Measurements from ENCODE around the gene GRAMD4.
"Not testable (repeated sequence)": the region's sequence is repeated elsewhere in the genome, so short reads cannot be mapped to it uniquely, and the experiment has no call there.

The GRAMD4 gene

DNA sequence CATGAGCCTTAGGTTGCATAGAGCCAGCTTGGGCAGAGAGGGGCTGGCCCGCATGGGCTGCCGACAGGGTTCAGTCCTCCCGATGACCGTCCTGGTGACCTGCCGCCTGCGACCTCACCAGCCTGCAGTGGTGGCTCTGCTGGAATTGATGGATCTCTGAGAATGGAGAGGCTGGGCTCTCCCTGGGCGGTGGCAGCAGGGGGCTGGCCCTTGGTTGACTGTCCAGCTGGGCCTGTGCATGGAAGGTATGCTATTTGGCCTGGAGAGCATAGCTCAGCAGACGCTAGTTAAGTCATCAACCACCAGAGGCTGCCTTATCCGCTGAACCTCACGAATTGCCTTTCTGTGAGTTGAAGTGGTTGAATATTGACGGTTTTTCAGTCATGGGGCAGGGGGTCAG, 19.7 kb downstream of the GRAMD4 start:
- Histone ChIP-seq H3K4me3 (no peak overlapping the region), H4K20me1 (peaks cover 14 to 74% (median 49%) of the 10 kb centered on the region in 11 experiments; a peak in 19 of 22 replicates), H3K4me1 (peaks cover 27 to 78% (median 74%) of the 10 kb centered on the region in 10 experiments), H3K27ac (peak overlapping the region in 5 of 11 experiments; percentile 31 to 66 (median 47); a peak in 7 of 22 replicates), H3K36me3 (peaks cover 0 to 28% (median 12%) of the 10 kb centered on the region in 11 experiments; a peak in 12 of 22 replicates), H3K4me2 (peak overlapping the region; percentile 1 to 94 (median 77); a peak in 19 of 22 replicates), H3K9me3 (replicated peaks in 1 of 11) (no peaks in the 10 kb centered on the region), H3K9ac (peak overlapping the region in 4 of 11 experiments; percentile 4 to 56 (median 44); a peak in 7 of 22 replicates), H3K27me3 (0 out of 22 replicates have a peak, but pooled peaks cover 0 to 4% (median 0%) of the 10 kb centered on the region in 11 experiments)
- TF ChIP-seq Cebpa-rat (IDR thresholded peaks at IDR 0.05): no peak

DNA sequence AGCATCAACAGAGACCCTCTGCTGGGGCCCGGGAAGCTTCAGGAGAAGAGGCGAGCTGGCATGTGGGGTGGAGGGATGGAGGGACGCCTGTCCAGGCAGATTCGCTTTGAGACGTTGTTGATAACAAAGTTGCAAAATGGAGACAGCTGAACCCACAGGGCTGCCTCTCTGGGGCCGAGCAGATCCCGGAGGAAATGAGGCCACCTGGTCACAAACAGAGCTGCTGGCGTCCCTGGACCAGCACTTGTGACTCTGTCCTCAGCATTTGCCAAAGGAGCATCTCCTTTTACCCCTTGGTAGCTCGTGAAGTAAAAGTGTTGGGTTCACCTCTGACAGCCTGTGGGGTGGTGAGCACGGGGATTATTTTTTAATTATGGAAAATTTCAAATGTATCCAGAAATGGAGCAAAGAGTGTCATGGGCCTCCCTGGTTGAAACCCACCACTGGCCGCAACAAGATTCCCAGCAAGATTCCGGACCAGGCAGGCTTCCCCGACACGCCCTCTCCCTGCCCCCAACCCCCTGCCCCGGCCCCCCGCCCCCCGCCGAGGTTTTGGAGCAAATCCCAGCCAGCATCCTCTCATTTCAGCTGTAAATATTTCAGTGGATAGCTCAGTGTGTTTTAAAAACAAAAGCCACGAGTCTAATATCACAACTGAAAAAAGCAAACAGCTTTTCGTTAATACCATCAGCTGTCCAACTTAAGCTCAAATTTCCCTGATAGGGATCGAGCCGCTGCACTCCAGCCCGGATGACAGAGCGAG, 20.3 kb downstream of the GRAMD4 start:
- no peaks in the 10 kb centered on the region for H3K9me3 ChIP-seq (replicated peaks in 1 of 11)
- peaks cover 0 to 32% (median 12%) of the 10 kb centered on the region in 11 experiments; a peak in 12 of 22 replicates for H3K36me3 ChIP-seq
- peaks cover 20 to 79% (median 54%) of the 10 kb centered on the region in 11 experiments; a peak in 19 of 22 replicates for H4K20me1 ChIP-seq
- peak overlapping the region in 5 of 11 experiments; percentile 31 to 66 (median 51); a peak in 8 of 22 replicates for H3K27ac ChIP-seq
- no peak overlapping the region for H3K4me3 ChIP-seq
- peak overlapping the region in 4 of 11 experiments; percentile 4 to 56 (median 44); a peak in 7 of 22 replicates for H3K9ac ChIP-seq
- TF ChIP-seq Cebpa-rat (IDR thresholded peaks at IDR 0.05): no peak
- peak overlapping the region; percentile 66 to 94 (median 88); a peak in 21 of 22 replicates for H3K4me2 ChIP-seq
- peaks cover 27 to 85% (median 81%) of the 10 kb centered on the region in 10 experiments for H3K4me1 ChIP-seq
- H3K27me3 ChIP-seq: 0 out of 22 replicates have a peak, but pooled peaks cover 0 to 4% (median 0%) of the 10 kb centered on the region in 11 experiments

DNA sequence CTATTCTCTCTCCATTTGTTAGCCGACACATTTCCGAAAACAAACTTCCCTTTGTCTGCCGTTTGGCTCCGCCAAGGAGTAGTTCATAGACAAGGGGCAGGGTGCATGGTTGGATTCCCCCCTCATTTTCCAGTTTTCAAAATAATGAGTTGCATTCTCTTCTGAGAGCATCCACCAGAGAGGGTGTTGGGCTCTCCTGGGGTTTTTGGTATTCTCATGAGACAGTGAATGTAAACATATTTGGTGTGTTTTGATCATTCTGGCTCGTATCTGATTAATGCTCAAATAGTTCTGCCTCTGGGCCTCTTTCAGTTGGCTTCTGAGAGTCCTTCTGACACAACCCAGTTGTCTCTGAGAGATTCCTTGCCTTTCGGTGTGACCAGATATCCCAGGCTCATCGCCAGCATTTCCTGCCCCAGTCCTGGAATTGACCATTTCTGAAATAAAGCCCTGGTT, 21.7 kb downstream of the GRAMD4 start:
- H3K4me3 ChIP-seq: no peak overlapping the region; a peak in 1 of 20 replicates
- peaks cover 0 to 43% (median 18%) of the 10 kb centered on the region in 11 experiments; a peak in 16 of 22 replicates for H3K36me3 ChIP-seq
- 0 out of 22 replicates have a peak, but pooled peaks cover 0 to 4% (median 0%) of the 10 kb centered on the region in 11 experiments for H3K27me3 ChIP-seq
- no peaks in the 10 kb centered on the region for H3K9me3 ChIP-seq (replicated peaks in 1 of 11)
- peak overlapping the region in 9 of 11 experiments; percentile 30 to 64 (median 41); a peak in 18 of 22 replicates for H3K27ac ChIP-seq
- peak overlapping the region in 2 of 11 experiments; percentile 32 to 37; a peak in 5 of 22 replicates for H3K9ac ChIP-seq
- no peak for TF ChIP-seq Cebpa-rat (IDR thresholded peaks at IDR 0.05)
- peaks cover 18 to 81% (median 53%) of the 10 kb centered on the region in 11 experiments; a peak in 18 of 22 replicates for H4K20me1 ChIP-seq
- peak overlapping the region; percentile 66 to 90 (median 84) for H3K4me2 ChIP-seq
- H3K4me1 ChIP-seq: peaks cover 23 to 84% (median 81%) of the 10 kb centered on the region in 10 experiments

DNA sequence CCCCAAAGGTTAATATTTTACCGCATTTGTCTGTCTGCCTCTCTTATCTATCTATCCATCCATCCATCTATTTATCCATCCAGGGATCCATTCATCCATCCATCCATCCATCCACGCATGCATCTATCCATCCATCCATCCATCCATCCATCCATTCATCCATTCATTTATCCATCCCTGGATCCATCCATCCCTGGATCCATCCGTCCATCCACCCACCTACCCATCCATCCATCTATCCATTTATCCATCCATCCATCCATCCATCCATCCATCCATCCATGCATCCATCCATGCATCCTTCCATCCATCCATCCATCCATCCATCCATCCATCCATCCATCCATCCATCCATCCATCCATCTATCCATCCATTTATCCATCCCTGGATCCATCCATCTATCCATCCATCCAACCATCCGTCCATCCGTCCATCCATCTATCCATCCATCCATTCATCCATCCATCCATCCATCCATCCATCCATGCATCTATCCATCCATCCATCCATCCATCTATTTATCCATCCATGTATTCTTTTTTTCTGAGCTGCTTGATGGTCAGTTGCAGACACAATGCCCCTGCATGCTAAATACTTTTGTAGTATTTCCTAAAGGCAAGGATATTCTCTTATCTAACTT, 22.8 kb downstream of the GRAMD4 start:
- Histone ChIP-seq H3K4me2 (peak overlapping the region in 1 of 11 experiments; percentile 86; a peak in 1 of 22 replicates), H4K20me1 (peaks cover 15 to 81% (median 51%) of the 10 kb centered on the region in 11 experiments; a peak in 16 of 22 replicates), H3K36me3 (peaks cover 6 to 50% (median 25%) of the 10 kb centered on the region in 11 experiments; a peak in 19 of 22 replicates), H3K4me1 (peaks cover 21 to 78% (median 70%) of the 10 kb centered on the region in 10 experiments)
- not testable (repeated sequence) for H3K9ac ChIP-seq; H3K27ac ChIP-seq; H3K4me3 ChIP-seq; H3K27me3 ChIP-seq; H3K9me3 ChIP-seq (replicated peaks in 1 of 11)

DNA sequence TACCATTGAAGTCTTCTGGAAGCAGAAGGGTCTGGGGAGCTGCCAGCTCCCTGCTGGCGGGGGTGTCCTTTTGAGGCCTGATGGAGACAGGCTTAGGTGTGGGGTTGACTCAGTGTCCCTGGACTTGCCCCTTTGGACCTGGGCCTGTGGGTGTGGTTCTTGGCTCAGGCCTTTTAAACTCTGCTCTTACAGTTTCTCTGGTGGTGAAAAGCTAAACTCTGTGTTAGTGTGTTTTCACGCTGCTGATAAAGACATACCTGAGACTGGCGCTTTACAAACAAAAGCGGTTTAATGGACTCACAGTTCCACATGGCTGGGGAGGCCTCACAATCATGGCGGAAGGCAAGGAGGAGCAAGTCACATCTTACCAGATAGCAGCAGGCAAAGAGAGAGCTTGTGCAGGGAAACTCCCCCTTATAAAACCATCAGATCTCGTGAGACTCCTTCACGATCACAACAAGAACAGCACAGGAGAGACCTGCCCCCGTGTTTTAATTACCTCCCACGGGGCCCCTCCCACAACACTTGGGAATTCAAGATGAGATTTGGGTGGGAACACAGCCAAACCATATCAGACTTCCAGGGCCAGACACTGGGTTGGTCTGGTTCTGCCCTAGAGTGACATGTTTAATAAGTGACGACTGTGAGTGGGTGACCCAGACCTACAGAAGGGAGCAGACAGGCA, 26.5 kb downstream of the GRAMD4 start:
- H3K4me1 ChIP-seq: peaks cover 37 to 77% (median 69%) of the 10 kb centered on the region in 10 experiments
- H3K9ac ChIP-seq: no peak overlapping the region
- peak overlapping the region in 7 of 11 experiments; percentile 9 to 58 (median 45); a peak in 9 of 22 replicates for H3K4me2 ChIP-seq
- H3K36me3 ChIP-seq: peaks cover 5 to 40% (median 15%) of the 10 kb centered on the region in 11 experiments; a peak in 16 of 22 replicates
- H3K27me3 ChIP-seq: peaks cover 0 to 12% (median 0%) of the 10 kb centered on the region in 11 experiments; a peak in 4 of 22 replicates
- TF ChIP-seq Cebpa-rat (IDR thresholded peaks at IDR 0.05): no peak
- H3K4me3 ChIP-seq: no peak overlapping the region
- H3K9me3 ChIP-seq (replicated peaks in 1 of 11): peaks cover 0 to 8% (median 0%) of the 10 kb centered on the region in 11 experiments; a peak in 3 of 22 replicates
- H4K20me1 ChIP-seq: peaks cover 39 to 92% (median 65%) of the 10 kb centered on the region in 11 experiments
- no peak overlapping the region for H3K27ac ChIP-seq

DNA sequence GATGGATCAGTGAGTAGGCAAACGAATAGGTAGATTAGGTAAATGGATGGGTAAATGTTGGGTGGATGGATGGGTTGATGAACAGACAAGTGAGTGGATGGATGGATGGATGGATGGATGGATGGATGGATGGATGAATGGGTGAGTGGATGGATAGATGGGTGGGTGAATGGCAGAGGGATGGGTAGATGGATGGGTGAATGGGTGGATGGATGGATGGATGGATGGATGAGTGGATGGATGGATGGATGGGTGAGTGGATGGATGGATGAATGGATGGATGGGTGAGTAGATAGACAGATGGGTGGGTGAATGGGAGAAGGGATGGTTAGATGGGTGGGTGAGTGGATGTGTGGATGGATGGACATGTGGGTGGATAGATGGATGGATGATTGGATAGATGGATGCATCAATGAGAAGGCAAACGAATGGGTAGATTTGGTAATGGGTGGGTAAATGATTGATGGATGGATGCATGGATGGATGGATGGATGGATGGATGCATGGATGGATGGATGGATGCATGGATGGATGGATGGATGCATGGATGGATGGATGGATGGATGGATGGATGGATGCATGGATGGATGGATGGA, 28.1 kb downstream of the GRAMD4 start:
- H4K20me1 ChIP-seq: peaks cover 55 to 99% (median 80%) of the 10 kb centered on the region in 11 experiments
- H3K36me3 ChIP-seq: peaks cover 5 to 28% (median 15%) of the 10 kb centered on the region in 11 experiments; a peak in 16 of 22 replicates
- H3K4me3 ChIP-seq; H3K27ac ChIP-seq; H3K9ac ChIP-seq; H3K9me3 ChIP-seq (replicated peaks in 1 of 11): not testable (repeated sequence)
- peaks cover 45 to 85% (median 76%) of the 10 kb centered on the region in 10 experiments for H3K4me1 ChIP-seq
- H3K4me2 ChIP-seq: peak overlapping the region in 8 of 11 experiments; percentile 76 to 95 (median 91); a peak in 7 of 22 replicates
- H3K27me3 ChIP-seq: peaks cover 0 to 14% (median 0%) of the 10 kb centered on the region in 11 experiments; a peak in 4 of 22 replicates

DNA sequence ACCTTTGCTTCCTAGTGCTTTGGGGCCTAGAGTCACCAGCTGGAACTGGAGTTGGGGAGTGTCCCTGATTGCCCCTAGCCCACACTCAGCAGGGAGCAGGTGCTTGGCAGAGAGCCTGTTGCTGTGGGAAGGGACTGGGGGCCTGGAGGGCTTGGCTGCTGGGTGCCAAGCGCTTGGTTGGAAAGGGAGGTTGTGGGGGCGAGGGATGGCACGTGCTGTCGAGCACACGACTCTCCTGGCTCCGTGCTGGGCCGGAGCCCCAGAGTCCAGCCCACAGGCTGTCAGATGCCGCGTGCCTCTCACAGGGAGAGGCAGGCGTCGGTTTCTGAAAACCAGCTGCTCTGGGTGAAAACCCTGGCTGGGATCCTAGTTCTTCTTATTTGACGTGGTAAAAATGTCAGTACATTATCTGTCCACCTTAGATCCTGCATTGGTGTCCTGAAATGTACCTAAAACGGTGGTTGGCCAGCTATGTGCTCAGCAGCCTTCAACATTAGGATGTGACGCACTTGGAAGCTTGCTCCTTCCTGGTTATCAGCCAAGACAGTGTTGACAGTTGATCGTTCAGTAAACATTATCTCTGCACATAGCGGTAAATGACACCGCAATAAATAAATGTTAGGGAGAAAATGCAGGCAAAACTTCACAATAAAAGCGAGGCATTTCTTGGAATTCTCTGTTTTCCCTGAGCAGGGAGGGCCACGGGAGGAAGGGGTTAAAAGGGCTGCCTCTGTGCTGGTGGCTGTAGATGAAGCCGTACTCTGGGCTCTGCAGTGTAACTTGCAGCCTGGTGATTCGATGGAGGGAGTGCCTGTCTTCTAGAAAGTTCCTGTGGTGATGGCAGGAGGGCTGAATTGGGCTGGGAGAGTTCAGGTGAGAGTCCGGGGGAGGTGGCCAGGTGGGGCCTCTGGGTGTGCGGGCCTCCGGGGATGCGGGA, 29.2 kb downstream of the GRAMD4 start:
- H3K9ac ChIP-seq: peak overlapping the region in 10 of 11 experiments; percentile 25 to 57 (median 42); a peak in 16 of 22 replicates
- peaks cover 51 to 90% (median 82%) of the 10 kb centered on the region in 10 experiments for H3K4me1 ChIP-seq
- TF ChIP-seq Cebpa-rat (IDR thresholded peaks at IDR 0.05): no peak
- peaks cover 0 to 14% (median 0%) of the 10 kb centered on the region in 11 experiments; a peak in 4 of 22 replicates for H3K27me3 ChIP-seq
- peaks cover 64 to 97% (median 85%) of the 10 kb centered on the region in 11 experiments for H4K20me1 ChIP-seq
- H3K4me2 ChIP-seq: peak overlapping the region; percentile 76 to 95 (median 89)
- H3K27ac ChIP-seq: peak overlapping the region in 8 of 11 experiments; percentile 18 to 58 (median 40); a peak in 15 of 22 replicates
- H3K36me3 ChIP-seq: peaks cover 5 to 28% (median 14%) of the 10 kb centered on the region in 11 experiments; a peak in 16 of 22 replicates
- H3K4me3 ChIP-seq: peak overlapping the region in 4 of 10 experiments; percentile 4 to 42 (median 18); a peak in 2 of 20 replicates
- peaks cover 0 to 8% (median 0%) of the 10 kb centered on the region in 11 experiments; a peak in 3 of 22 replicates for H3K9me3 ChIP-seq (replicated peaks in 1 of 11)

Data from BLaER1 treated with 17β-estradiol and CSF1 and Interleukin-3, amounts not matched to agents 10 nM and 100 nM (cell line).